GM18868 (cell line): Measurements from ENCODE around the gene NUP98.
"Not testable (repeated sequence)": the region's sequence is repeated elsewhere in the genome, so short reads cannot be mapped to it uniquely, and the experiment has no call there.

Experiments used
- ATAC-seq: cut with Tn5 transposase; IDR thresholded peaks from one replicate; pipeline ENCODE4 v1.9.1; 2021; ENCODE audit warnings: mild to moderate bottlenecking, moderate library complexity; ENCODE audit not compliant: unreplicated experiment

Gene NUP98

GRCh38 chr11:3679077-3679476, 118.3 kb downstream of the NUP98 start:
- ATAC-seq = no peak

DNA sequence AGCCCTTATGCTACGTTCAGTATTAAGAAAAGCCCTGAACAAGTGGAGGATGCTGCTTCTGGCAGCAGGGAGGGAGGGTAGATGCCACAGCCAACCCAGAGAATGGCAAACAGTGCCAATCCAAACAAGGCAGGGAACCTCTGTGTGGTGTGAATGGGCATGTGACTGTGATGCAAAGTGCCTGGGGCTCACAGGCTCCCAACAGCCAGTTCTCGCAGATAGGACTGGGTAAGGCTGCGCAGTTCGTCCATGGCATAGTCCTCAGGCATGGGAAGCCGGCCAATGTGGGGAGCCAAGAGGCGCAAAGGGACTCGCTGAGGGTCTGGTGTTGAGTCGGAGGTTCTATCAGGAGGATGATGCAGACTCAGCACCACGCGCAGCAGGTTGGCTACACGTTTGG, 121.4 kb downstream of the NUP98 start:
- ATAC-seq = no peak

DNA sequence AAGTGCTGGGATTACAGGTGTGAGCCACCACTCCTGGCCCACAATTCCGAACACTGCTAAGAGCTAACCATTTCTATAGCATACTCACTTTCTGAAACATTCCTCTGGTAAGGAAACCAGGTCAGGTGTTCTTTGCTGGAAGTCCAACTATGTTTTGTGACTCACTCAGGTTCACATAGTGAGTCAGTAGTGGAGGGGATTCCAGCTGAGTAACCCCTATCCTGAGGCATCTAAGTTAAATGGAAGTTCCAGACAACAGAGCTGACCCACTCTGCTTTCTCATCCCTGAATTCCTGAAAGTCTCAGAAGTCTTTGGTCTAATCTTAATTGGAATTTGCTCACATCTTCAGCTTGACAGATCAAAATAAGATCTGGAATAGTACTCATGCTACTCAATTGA, 123.2 kb downstream of the NUP98 start:
- ATAC-seq = no peak

- ATAC-seq = no peak
Observed at GRCh38 chr11:3671334-3672254, 125.8 kb downstream of the NUP98 start, which contains the start of gene CHRNA10. Gene CHRNA10, minus strand, starts transcription at chr11:3671384. Its CDS starts 72 bp downstream, at chr11:3671312.

DNA sequence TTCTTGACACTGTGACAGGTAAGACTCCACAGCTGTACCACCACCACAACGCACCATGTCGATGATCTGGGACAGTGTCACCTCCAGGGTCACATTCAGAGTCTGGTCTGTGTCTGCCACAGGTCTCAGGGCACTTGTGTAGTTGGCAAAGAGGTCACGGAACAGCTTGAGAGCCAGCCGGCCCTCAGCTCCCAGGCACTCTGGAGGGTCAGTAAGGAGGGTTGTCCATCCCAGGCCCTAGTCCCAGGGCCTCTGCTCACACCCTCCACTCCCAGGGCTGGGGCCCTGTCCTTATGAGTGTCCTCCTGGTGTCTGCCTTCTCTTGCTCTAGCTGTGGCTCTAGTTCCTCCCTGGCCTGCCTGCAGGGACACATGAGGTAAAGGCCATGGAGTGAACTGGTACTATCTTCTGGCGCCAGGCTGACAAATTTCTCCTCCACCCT, 127.6 kb downstream of the NUP98 start:
- no peak for ATAC-seq

GRCh38 chr11:3669128-3669527, 128.2 kb downstream of the NUP98 start:
- no peak for ATAC-seq

DNA sequence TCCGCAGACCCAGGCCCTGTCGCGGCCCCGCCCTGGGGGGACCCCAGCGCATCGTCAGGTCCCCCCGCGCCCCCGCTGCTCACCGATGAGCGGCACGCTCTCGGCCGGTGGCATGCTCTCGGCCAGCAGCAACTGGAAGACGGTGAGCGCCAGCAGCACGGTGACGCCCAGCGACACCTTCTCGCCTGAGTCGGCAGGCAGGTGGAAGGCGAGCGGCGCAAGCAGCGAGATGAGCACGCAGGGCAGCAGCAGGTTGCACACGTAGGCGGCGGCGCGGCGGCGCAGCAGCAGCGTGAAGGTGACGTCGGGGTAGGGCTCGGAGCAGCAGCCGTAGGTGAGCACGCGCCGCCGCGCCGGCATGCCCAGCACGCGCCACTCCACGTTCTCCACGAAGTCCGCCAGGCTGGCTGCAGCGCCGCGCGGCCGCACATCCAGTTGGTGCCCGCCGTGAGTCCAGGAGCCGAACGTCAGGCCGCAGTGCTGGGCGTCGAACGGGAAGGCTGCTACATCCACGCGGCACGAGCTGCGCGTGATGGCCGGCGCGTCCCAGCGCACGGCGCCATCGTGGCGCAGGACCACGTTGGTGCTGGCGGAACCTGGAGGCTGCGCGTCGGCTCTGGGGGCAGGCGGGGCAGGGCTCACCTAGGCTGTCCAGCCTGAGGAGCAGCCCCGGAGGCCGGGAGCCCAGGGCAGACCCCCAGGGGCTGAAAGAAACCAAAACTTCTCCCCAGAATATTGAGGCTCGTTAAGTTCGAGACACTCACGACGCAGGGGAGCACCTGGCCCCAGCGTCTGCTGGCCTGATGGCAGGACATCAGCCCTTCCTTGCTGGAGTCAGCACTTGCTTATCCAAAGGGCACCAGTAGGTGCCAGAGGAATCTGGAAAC, 130.0 kb downstream of the NUP98 start:
- no peak for ATAC-seq

- ATAC-seq = no peak
Observed at GRCh38 chr11:3666023-3666530, 131.3 kb downstream of the NUP98 start.

GRCh38 chr11:3665336-3666022, 131.9 kb downstream of the NUP98 start:
- no peak for ATAC-seq

DNA sequence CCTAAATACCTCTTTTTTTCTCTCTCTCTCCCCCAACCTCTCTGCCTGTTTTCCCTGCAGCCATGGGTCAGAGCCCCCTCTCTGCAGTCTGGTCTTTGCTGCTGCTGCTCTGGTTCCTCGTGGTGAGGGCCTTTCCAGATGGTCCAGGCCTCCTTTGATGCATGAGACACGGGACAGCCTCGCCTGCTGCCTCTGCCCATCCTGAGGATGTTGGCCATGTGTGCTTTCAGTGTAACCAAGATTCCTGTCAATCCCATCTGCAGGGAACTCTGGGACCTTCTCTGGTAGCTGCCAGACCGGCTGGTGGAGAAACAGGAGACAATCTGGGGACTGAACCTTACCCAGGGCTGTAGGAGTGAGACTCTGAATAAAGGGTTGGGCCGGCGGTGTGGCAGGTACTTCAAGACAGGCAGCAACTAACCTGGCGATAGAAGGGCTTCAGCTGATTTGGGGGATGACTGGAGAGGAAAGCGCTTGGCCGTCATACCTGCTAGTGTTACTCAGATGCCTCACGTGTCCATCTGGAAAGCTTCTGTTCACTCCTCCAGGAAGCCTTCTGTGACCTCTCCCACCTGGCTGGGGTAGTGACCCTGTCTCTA, 133.2 kb downstream of the NUP98 start:
- no peak for ATAC-seq

- ATAC-seq = no peak
Observed at GRCh38 chr11:3662856-3663255, 134.5 kb downstream of the NUP98 start.

GRCh38 chr11:3660960-3661359, 136.4 kb downstream of the NUP98 start:
- ATAC-seq = no peak

- no peak for ATAC-seq
Observed at GRCh38 chr11:3659595-3660515, 137.5 kb downstream of the NUP98 start.

GRCh38 chr11:3658252-3658651, 139.1 kb downstream of the NUP98 start:
- ATAC-seq = no peak

GRCh38 chr11:3657331-3657730, 140.0 kb downstream of the NUP98 start:
- not testable (repeated sequence) for ATAC-seq

DNA sequence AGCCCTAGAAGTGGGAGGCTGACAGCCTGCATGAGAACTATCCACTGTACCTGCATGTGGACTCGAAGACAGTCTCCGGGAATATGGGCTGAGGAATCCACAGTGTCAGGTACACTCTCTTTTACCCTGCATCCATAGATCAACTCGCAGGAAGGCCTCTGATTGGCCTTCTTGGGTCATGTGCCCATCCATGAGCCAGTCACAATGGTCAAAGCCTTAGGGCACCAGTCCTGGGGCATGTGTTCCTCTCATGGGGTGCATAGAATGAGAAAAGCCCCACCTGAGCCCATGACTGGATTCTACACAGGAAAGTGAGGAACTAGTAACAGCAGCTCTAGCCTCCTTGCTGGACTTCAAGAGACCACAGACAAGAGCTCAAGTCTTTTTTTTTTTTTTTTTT, 141.8 kb downstream of the NUP98 start:
- no peak for ATAC-seq

- ATAC-seq = not testable (repeated sequence)
Observed at GRCh38 chr11:3652514-3652913, 144.8 kb downstream of the NUP98 start.

DNA sequence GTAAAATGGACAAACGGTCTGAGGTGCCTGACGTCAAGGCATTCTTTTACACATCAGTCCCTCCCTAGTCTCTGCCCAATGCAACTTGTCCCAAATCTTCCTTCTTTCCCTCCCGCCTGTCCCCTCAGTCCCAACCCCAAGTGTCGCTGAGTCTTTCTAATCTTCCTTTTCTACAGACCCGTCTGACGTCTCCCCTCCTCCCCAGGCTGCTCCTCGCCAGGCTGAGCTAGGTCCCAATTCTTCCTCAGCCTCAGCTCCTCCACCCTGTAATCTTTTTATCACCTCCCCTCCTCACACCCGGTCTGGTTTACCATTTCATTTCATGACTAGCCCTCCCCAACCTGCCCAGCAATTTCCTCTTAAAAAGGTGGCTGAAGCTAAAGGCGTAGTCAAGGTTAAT, 148.0 kb downstream of the NUP98 start:
- not testable (repeated sequence) for ATAC-seq

DNA sequence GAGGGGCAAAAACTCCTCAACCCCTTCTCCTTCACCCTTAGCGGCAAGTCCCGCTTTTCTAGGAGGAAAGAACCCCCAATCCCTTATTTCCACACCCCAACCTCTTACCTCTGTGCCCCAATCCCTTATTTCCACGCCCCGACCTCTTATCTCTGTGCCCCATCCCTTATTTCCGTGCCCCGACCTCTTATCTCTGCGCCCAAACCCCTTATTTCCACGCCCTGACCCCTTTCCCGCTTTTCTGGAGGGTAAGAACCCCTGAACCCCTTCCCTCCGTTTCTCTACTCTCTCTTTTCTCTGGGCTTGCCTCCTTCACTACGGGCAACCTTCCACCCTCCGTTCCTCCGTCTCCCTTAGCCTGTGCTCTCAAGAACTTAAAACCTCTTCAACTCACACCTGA, 148.5 kb downstream of the NUP98 start:
- ATAC-seq = not testable (repeated sequence)
